ENCODE results near the gene BCKDHA. TPM values are rescaled to one million over a fixed set of nuclear protein-coding genes. Genes with fewer than 3 reads are reported as not detected.

Gene BCKDHA
- total RNA-seq (2012; rRNA removed): 23.3 and 27.7 TPM in 2 replicates

GRCh38 chr19:41397086-41398049 is at the start of gene BCKDHA, which contains the start of gene EXOSC5:
Gene BCKDHA, plus strand, starts transcription at chr19:41397818. Its CDS starts 10 bp downstream, at chr19:41397828.
Gene EXOSC5, minus strand, starts transcription at chr19:41397359. Its CDS starts 31 bp downstream, at chr19:41397328.
- Histone ChIP-seq H3K4me3 (ENCODE audit: low read length) (peak within 1 kb of the TSS; percentile 91), H3K9ac (ENCODE audit: low read depth, low read length) (peak within 1 kb of the TSS; percentile 97), H3K27me3 (ENCODE audit: control insufficient read depth, insufficient read depth, low read length) (no peaks in the 10 kb centered on the region), H3K36me3 (ENCODE audit: insufficient read depth, low read length) (no peaks in the 10 kb centered on the region), H3K9me3 (replicated peaks; ENCODE audit: low read length) (no peaks in the 10 kb centered on the region), H3K4me1 (ENCODE audit: control insufficient read depth, insufficient read depth, low read length) (peaks cover 8% of the 10 kb centered on the region), H3K4me2 (ENCODE audit: low read length) (peak within 1 kb of the TSS; percentile 99)

- peaks cover 10% of the 10 kb centered on the region for H3K4me1 ChIP-seq (ENCODE audit: control insufficient read depth, insufficient read depth, low read length)
- H3K4me3 ChIP-seq (ENCODE audit: low read length): peak overlapping the region; percentile 94
- H3K9ac ChIP-seq (ENCODE audit: low read depth, low read length): peak overlapping the region; percentile 86
These were observed 46.8 kb upstream of the BCKDHA start for GRCh38 chr19:41350735-41351338.

GRCh38 chr19:41351339-41352245 is 46.0 kb upstream of the BCKDHA start:
- Histone ChIP-seq H3K4me3 (ENCODE audit: low read length) (peak overlapping the region; percentile 94), H3K4me1 (ENCODE audit: control insufficient read depth, insufficient read depth, low read length) (peaks cover 10% of the 10 kb centered on the region), H3K9me3 (replicated peaks; ENCODE audit: low read length) (no peaks in the 10 kb centered on the region)

More at GRCh38 chr19:41350735-41351338, 46.8 kb upstream of the BCKDHA start:
- peak overlapping the region; percentile 88 for H3K4me2 ChIP-seq (ENCODE audit: low read length)
- peaks cover 21% of the 10 kb centered on the region for H3K36me3 ChIP-seq (ENCODE audit: insufficient read depth, low read length)
- H3K9me3 ChIP-seq (replicated peaks; ENCODE audit: low read length): no peaks in the 10 kb centered on the region
- no peaks in the 10 kb centered on the region for H3K27me3 ChIP-seq (ENCODE audit: control insufficient read depth, insufficient read depth, low read length)

DNA sequence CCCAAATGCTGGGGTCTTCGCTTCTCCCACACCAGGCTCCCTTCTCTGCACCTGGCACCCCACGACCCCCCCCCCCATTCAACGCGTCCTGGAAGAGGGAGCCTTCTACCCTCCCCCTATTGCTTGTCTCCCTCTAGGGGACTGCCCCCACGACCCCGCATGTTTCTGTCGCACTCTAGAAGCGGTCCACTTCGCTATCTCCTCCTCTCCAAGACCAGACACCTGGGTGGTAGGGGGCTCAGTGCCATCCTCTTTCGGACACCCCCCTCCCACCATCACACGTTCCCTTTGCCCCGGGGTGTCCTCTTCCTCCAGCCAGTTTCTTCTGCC is 45.4 kb upstream of the BCKDHA start:
- Histone ChIP-seq H3K4me3 (ENCODE audit: low read length) (peak overlapping the region; percentile 94), H3K9ac (ENCODE audit: low read depth, low read length) (peak overlapping the region; percentile 86), H3K4me1 (ENCODE audit: control insufficient read depth, insufficient read depth, low read length) (peaks cover 10% of the 10 kb centered on the region), H3K36me3 (ENCODE audit: insufficient read depth, low read length) (peaks cover 14% of the 10 kb centered on the region), H3K9me3 (replicated peaks; ENCODE audit: low read length) (no peaks in the 10 kb centered on the region), H3K27me3 (ENCODE audit: control insufficient read depth, insufficient read depth, low read length) (no peaks in the 10 kb centered on the region), H3K4me2 (ENCODE audit: low read length) (peak overlapping the region; percentile 88)

More at GRCh38 chr19:41351339-41352245, 46.0 kb upstream of the BCKDHA start:
- Histone ChIP-seq H3K36me3 (ENCODE audit: insufficient read depth, low read length) (peaks cover 14% of the 10 kb centered on the region), H3K4me2 (ENCODE audit: low read length) (peak overlapping the region; percentile 88), H3K27me3 (ENCODE audit: control insufficient read depth, insufficient read depth, low read length) (no peaks in the 10 kb centered on the region), H3K9ac (ENCODE audit: low read depth, low read length) (peak overlapping the region; percentile 86)

DNA sequence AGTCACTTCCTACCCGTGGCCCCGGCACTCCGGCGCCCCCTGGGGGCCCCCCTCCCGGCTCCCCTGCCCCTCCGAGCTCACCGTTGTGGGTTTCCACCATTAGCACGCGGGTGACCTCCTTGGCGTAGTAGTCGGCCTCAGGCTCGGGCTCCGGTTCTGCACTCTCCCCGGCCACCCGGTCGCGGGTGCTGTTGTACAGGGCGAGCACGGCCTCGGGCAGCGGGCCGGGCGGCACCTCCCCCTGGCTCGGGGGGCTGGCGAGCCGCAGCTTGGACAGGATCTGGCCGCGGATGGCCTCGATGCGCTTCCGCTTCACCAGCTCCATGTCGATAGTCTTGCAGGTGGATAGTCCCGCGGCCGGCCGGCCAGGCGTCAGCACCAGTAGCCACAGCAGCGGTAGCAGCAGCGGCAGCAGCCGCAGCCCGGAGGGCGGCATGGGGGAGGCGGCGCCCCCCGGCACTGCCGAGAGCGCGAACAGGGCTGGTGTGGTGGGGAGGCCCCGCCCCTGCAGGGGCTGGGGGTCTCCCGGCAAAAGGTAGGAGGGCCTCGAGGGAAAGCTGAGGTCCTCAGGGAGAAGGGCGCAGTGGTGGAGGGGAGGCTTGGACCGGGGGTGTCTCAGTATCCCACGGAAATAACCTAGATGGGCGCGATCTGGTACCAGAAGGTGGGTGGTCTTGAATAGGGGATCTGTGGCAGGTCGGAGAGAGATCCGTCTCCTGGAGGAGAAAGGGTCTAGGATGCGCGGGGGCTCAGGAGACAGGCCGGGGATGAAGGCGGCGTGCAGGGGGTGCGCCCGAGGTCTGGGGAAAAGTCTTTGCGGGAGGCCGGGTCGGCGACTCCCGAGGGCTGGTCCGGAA is 44.8 kb upstream of the BCKDHA start:
- Histone ChIP-seq H3K4me1 (ENCODE audit: control insufficient read depth, insufficient read depth, low read length) (peaks cover 10% of the 10 kb centered on the region), H3K27me3 (ENCODE audit: control insufficient read depth, insufficient read depth, low read length) (no peaks in the 10 kb centered on the region), H3K4me3 (ENCODE audit: low read length) (peak overlapping the region; percentile 94), H3K9me3 (replicated peaks; ENCODE audit: low read length) (no peaks in the 10 kb centered on the region), H3K9ac (ENCODE audit: low read depth, low read length) (peak overlapping the region; percentile 86), H3K4me2 (ENCODE audit: low read length) (peak overlapping the region; percentile 88), H3K36me3 (ENCODE audit: insufficient read depth, low read length) (peaks cover 14% of the 10 kb centered on the region)

GRCh38 chr19:41353466-41354342 is 43.9 kb upstream of the BCKDHA start, which contains the start of gene TGFB1:
Gene TGFB1, minus strand, starts transcription at chr19:41353922. Its CDS starts 878 bp downstream, at chr19:41353044.
- peaks cover 9% of the 10 kb centered on the region for H3K36me3 ChIP-seq (ENCODE audit: insufficient read depth, low read length)
- H3K4me3 ChIP-seq (ENCODE audit: low read length): peak within 1 kb of the TSS; percentile 94
- H3K9me3 ChIP-seq (replicated peaks; ENCODE audit: low read length): no peaks in the 10 kb centered on the region
- H3K27me3 ChIP-seq (ENCODE audit: control insufficient read depth, insufficient read depth, low read length): no peaks in the 10 kb centered on the region
- peak within 1 kb of the TSS; percentile 88 for H3K4me2 ChIP-seq (ENCODE audit: low read length)
- peak within 1 kb of the TSS; percentile 86 for H3K9ac ChIP-seq (ENCODE audit: low read depth, low read length)
- H3K4me1 ChIP-seq (ENCODE audit: control insufficient read depth, insufficient read depth, low read length): peaks cover 10% of the 10 kb centered on the region

GRCh38 chr19:41354343-41354953 is 43.2 kb upstream of the BCKDHA start:
- Histone ChIP-seq H3K27me3 (ENCODE audit: control insufficient read depth, insufficient read depth, low read length) (no peaks in the 10 kb centered on the region), H3K9me3 (replicated peaks; ENCODE audit: low read length) (no peaks in the 10 kb centered on the region), H3K36me3 (ENCODE audit: insufficient read depth, low read length) (peaks cover 2% of the 10 kb centered on the region), H3K4me1 (ENCODE audit: control insufficient read depth, insufficient read depth, low read length) (peaks cover 9% of the 10 kb centered on the region), H3K9ac (ENCODE audit: low read depth, low read length) (peak overlapping the region; percentile 60), H3K4me3 (ENCODE audit: low read length) (peak overlapping the region; percentile 94), H3K4me2 (ENCODE audit: low read length) (peak overlapping the region; percentile 88)

DNA sequence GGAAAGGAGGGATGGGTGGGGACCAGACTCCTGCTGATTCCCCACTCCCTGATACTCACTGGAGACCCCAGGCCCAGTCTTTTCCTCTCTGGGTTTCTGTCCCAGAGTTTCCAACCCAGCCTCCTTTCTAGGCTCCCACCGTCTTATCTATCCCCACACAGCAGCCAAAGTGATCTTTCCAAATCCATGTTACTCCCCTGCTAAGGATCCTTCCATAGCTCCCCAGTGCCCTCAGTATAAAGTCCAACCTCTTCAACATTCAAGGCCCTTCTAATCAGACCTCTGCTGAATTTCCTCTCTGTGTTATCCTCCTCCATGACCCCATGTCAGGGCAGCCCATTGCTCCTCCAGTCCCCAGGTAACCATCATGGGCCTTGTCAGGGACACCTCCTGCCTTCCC is 42.6 kb upstream of the BCKDHA start:
- H3K9ac ChIP-seq (ENCODE audit: low read depth, low read length): no peak overlapping the region
- H3K4me3 ChIP-seq (ENCODE audit: low read length): no peak overlapping the region
- no peaks in the 10 kb centered on the region for H3K36me3 ChIP-seq (ENCODE audit: insufficient read depth, low read length)
- H3K27me3 ChIP-seq (ENCODE audit: control insufficient read depth, insufficient read depth, low read length): no peaks in the 10 kb centered on the region
- H3K9me3 ChIP-seq (replicated peaks; ENCODE audit: low read length): no peaks in the 10 kb centered on the region
- H3K4me1 ChIP-seq (ENCODE audit: control insufficient read depth, insufficient read depth, low read length): peaks cover 3% of the 10 kb centered on the region
- no peak overlapping the region for H3K4me2 ChIP-seq (ENCODE audit: low read length)

DNA sequence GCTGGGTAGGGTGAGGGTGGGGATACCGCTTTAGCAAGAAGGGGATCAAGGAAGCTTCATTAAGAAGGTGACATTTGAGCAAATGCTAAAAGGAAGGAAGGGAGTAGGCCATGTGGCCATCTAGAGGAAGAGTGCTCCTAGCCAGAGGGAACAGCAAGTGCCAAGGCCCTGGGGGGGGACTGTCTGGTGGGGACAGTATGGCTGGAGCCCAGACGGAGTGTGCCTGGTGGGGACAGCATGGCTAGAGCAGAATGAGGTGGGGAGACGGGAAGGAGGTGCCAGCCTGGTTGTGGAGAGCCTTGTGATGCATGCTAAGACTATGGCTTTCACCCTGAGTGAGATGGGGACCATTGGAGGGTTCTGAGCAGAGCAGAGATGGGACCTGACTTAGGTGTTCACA is 41.8 kb upstream of the BCKDHA start:
- Histone ChIP-seq H3K27me3 (ENCODE audit: control insufficient read depth, insufficient read depth, low read length) (no peaks in the 10 kb centered on the region), H3K9ac (ENCODE audit: low read depth, low read length) (no peak overlapping the region), H3K9me3 (replicated peaks; ENCODE audit: low read length) (no peaks in the 10 kb centered on the region), H3K36me3 (ENCODE audit: insufficient read depth, low read length) (no peaks in the 10 kb centered on the region), H3K4me2 (ENCODE audit: low read length) (no peak overlapping the region), H3K4me3 (ENCODE audit: low read length) (no peak overlapping the region), H3K4me1 (ENCODE audit: control insufficient read depth, insufficient read depth, low read length) (peaks cover 3% of the 10 kb centered on the region)
